Stimulated activated naive CD4-positive, alpha-beta T cell (primary cell): ENCODE measurements around the gene ALKBH1.
"Not testable (repeated sequence)": the region's sequence is repeated elsewhere in the genome, so short reads cannot be mapped to it uniquely, and the experiment has no call there.

Source experiments
- DNase-seq, 6 experiments: peaks; one replicate each; lab custom pipeline; 2025; lab: John Stamatoyannopoulos, UW

ALKBH1 gene

GRCh38 chr14:77707724-77708408, at the start of gene ALKBH1, which contains the start of gene SLIRP:
ALKBH1 (minus strand) TSS chr14:77708023; CDS start chr14:77708004, 19 bp downstream.
SLIRP (plus strand) TSS chr14:77708103; CDS start chr14:77708112, 9 bp downstream.
- peak; percentile 73 to 89 (median 81) for DNase-seq

GRCh38 chr14:77752799-77753516, 45.1 kb upstream of the ALKBH1 start:
- DNase-seq, result no peak

DNA sequence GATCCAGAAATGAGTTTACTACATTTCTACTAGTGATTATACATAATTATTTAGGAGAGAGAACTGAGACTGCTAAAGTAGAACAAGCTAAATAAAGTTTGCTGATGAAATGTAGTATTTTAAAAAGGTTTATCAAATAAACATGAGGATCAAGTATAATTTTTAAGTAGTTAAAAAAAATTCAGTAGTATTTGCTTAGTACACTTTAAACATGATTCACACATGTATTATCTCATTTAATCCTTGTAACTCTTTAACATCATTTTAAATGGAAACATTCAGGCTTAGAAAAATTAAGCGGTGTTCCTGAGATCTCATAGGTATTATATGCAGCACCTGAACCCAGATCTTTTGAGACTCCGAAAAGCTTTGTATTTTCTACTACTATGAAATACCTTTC, 44.4 kb upstream of the ALKBH1 start:
- no peak for DNase-seq

DNA sequence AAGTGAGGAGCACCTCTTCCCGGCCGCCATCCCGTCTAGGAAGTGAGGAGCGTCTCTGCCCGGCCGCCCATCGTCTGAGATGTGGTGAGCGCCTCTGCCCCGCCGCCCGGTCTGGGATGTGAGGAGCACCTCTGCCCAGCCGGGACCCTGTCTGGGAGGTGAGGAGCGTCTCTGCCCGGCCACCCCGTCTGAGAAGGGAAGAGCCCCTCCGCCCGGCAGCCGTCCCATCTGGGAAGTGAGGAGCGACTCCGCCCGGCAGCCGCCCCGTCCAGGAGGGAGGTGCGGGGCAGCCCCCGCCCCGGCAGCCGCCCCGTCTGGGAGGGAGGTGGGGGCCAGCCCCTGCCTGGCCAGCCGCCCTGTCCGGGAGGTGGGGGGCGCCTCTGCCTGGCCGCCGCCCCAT, 39.6 kb upstream of the ALKBH1 start:
- not testable (repeated sequence) for DNase-seq

DNA sequence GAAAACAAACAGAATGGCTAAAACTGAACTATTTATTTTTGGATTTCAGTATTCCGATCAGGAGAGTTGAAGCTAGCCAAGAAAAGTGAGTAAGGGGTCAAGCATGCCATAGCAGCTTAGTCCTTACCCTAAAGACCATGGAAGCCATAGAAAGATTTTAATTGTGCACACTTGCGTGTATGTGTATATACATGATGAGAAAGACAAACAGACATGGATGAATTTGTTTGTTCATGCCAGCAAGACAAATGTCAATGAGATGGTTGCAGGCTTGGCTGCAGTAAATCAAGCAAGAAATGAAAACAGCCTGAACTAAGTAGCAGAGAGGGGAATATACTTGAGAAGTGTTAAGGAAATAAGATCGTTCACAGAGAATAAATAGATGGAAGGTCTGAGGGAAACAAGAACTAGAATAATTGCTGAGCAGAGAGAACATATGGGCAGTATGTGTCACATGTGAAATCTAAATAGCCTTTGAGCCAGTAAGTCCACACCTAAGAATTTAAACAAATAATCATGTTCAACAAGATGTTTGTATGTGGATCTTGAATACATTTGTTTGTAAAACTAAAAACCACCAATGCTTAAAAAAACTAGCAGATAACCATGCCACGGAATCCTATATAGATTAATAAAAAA, 38.4 kb upstream of the ALKBH1 start:
- no peak for DNase-seq

DNA sequence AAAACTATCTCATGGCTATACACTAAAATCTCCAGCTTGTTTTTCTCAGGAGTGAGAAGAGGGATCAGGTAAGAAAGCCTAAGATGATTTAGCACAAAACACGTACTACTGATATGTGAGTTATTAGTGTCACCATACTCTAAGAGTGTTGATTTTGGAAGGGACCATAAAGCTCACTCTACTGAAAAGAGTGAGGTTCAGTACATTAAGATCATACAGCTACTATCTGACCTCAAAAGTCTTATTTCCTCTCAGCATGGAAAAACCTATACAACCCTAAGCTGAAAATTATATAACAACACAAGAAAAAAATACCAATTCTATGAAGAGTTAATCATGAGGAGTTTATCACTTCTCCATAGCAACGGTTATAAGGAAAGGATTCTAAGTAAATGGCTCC, 33.6 kb upstream of the ALKBH1 start:
- no peak for DNase-seq

- no peak for DNase-seq
These were observed 30.9 kb upstream of the ALKBH1 start for GRCh38 chr14:77738559-77739250.

DNA sequence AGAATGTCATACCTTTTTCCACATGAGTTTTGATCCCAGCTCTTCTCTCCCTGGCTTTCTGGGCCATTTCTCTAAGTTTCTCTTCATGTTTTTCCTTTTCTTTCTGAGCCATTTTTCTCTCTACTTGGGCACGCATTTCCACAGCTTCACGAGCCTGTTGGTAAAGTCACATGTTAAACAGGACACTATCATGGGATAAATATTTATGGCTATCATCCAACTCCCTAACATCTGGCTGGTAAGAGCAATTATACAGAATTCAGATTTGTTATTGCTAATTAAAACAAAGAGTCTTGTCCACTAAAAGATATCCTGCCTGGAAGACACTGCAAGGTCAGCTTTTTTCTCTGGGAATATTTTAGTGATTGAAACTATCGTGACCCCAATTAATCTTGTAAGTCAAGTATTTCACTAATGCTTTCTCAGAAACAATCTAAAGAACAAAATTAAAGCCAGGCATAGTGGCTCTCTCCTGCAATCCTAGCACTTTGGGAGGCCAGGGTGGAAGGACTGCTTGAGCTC, 23.2 kb upstream of the ALKBH1 start:
- no peak for DNase-seq

- no peak for DNase-seq
These were observed 14.5 kb upstream of the ALKBH1 start for GRCh38 chr14:77722301-77722700.

- DNase-seq, result no peak
These were observed 13.6 kb upstream of the ALKBH1 start for GRCh38 chr14:77721437-77721836.

DNA sequence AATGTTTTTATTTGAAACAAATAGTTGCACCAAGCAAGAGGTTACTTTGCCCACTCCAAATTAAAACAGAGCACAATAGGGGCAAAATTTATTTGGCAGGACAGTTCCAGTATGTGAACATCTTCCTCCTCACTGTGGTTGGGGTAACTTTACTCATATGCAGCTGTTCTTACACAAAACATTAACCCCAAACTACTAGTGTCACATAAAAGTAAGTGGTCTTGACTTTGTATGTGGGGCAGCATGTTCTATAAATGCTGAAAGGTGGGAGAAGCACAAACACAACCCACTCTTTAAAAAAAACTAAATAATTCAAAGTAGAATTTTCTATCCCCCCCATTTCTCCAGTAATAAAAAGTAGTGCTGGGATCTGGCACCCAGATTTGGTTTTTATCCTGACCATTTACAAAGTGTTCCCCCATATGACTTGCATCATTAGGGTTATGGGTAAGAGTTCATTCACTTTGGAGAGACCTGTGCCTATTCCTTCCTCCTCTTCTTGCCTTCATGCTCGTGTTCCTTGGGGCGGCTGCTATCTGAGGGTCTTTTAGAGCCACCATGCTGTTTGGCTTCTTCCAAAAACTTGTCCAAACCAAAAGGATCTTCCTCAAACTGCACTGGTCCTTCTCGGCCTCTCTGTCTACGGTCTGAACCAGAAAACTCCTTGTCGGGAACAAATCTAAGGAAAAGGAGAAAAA, 9.9 kb upstream of the ALKBH1 start:
- no peak for DNase-seq

- DNase-seq, result no peak
These were observed 7.1 kb upstream of the ALKBH1 start for GRCh38 chr14:77714926-77715325.

DNA sequence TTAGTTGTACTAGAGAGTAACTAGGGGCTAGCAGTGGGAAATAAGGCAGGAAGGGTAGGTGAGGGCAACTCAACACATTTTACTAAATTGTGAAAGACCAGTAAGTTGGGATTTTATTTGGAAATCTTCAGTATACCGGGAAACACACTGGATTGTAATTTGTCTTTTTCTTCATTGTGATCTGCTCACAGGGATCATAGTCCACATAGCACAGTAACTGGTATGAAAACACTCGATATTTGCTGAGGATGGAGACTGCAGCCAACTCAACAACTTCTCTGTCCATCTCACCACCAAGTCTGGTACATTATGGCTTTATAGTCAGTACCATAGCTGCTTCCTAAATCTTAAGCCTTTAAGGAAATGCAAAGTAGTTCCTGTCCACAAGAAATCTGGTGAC, 2.5 kb upstream of the ALKBH1 start:
- no peak for DNase-seq

- DNase-seq, result no peak
These were observed 1.6 kb upstream of the ALKBH1 start for GRCh38 chr14:77709412-77709811.

DNA sequence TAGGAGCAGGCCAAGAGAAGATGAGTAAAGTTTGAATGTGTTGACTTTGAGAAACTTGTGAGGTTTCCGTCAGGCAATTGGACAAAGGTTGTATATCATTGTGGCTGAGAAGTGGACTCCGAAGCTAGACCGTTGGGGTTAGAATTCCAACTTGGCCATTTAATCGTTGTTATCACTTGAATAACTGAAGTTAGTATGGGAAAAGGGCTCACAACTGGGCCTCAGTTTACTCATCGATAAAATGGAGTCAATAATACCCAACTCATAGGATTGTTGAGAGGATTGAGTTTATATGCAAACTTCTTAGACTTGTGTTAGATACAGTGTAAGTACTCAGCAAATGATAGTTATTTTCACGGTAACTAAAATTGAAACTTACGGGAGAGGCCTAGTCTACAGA, 926 bp upstream of the ALKBH1 start:
- no peak for DNase-seq

DNA sequence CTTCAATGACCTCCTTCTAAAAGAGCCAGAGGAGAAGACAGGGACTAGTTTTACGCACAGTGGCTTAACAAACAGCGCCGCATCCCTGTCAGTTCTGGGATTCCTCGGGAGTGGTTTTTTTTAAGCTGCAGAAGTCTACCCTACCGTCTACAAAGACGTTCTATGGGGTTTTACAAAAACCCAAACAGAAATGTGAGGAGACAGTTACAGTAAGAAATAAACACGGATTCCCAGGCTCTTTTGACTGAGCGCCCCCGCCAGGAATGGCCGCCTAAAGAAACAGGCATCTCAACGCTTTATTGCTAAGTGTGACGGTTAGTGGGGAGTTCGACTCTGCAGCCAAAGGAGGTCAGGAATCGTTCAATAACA, 484 bp downstream of the ALKBH1 start:
- peak in 1 of 6 experiments; percentile 23 for DNase-seq

GRCh38 chr14:77691259-77691658, 16.6 kb downstream of the ALKBH1 start:
- DNase-seq, result no peak

DNA sequence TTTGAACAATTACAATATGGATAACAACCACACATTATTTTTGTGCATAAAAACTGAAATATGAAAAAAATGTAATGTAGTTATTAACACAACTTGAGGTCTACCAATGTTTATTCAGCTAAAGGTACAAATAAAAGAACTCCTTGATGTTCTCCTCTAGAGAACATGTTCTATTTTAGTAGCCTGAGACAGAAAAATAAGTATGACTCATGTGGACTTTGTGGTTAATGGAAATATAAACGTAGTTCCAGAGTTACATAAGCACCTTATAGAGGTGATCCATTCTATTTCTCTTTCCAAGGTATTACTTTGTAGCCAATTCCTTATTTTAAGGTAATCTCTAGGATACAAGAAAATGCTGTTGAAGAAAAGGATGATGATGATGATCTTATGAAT, 25.7 kb downstream of the ALKBH1 start:
- no peak for DNase-seq

DNA sequence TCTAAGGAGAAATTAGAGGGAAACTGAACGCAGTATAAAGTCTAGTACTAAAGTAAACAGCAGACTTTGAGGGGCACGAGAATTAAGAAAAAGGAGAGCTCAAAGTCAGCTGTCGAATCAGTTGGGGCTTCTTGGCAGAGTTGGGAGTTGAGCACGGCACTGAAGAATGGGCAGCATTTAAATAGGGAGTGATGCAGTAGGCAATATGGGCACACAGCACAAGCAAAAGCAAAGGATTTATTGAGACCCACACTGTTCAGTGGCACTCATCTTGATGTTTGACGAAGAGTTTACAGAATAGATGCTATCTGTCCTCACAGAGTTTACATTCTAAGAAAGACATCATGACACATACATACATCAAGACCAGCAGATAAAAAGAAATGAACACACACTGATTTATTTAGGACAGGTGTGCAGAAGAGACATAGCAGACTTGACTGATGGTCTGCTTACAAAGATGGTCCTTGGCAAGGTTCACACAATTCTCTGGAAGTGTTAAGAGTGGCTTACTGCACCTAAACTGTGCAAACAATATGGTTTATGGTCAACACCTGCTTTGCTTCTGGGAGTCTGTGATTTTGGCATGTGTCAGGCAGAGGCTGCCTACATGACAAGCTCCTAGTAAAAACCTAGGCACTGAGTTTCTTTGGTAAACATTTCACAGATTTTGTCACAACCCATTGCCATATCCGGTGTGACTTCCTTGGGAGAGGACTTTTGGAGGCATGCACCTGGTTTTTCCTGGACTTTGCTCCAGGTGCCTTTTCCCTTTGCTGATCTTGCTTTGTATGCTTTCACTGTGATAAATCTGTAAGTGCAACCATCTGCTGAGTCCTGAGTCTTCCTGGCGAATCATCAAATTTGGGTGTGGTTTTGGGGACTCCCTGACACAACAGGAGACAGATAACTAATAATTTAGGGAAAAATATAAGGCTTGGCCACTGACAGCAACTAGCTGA, 26.3 kb downstream of the ALKBH1 start:
- no peak for DNase-seq

DNA sequence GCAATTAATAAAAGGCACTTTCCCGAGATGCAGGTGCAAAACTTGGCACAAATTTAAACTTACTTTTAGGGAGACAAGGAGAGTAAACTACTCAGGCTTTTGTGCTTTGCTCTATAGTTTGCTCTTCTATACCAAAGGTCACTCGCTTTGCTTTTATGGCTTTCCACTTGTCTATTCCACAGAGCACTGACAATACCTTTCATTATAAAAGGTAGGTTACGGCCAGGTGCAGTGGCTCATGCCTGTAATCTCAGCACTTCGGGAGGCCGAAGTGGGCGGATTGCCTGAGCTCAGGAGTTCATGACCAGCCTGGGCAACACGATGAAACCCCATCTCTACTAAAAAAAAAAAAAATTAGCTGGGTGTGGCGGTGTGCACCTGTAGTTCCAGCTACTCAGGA, 32.9 kb downstream of the ALKBH1 start:
- DNase-seq, result no peak

GRCh38 chr14:77673193-77673592, 34.6 kb downstream of the ALKBH1 start:
- no peak for DNase-seq
